ENCODE measurements around the gene ZBTB46. TPM values are rescaled to one million over a fixed set of nuclear protein-coding genes. Genes with fewer than 3 reads are reported as not detected.

ZBTB46 gene
- total and polyA plus RNA-seq, 10 of the 15 experiments (the other 5 are each of a cell fraction or from before 2014, with no cell fraction given), result 0.15 to 0.92 (median 0.34) TPM

GRCh38 chr20:63752411-63753101, 78.5 kb downstream of the ZBTB46 start:
- CTCF ChIA-PET, result no interaction called here
- Histone ChIP-seq H4K20me1 (ENCODE audit: control insufficient read depth, insufficient read depth) (no peaks in the 10 kb centered on the region), H3K4me1 (ENCODE audit: control insufficient read depth, insufficient read depth, low read length) (no peaks in the 10 kb centered on the region)

More at GRCh38 chr20:63752411-63753101, 78.5 kb downstream of the ZBTB46 start:
- intact Hi-C loops (cut with micrococcal nuclease; ENCODE audit: unreplicated experiment), result no loop called here
- H2AFZ ChIP-seq (ENCODE audit: control insufficient read depth, low read depth, low read length), result no peak overlapping the region
- SMC1A ChIA-PET (ENCODE audit: uncharacterized antibody, unreplicated experiment), result no interaction called here
- no peaks in the 10 kb centered on the region for H3K36me3 ChIP-seq (ENCODE audit: control insufficient read depth in 2 of 2, insufficient read depth in 2 of 2, low read length in 1 of 2)
- BruUV-seq (replicated peaks), result no TSS peak
- ATAC-seq (peak; percentile 17; the same call in 1 of the 3 replicates), FAIRE-seq (no peak), DNase-seq (ENCODE audit: low read depth, low spot score) (no peak)
- H3K9me3 ChIP-seq (replicated peaks; ENCODE audit: control insufficient read depth, insufficient read depth, low read length), result no peaks in the 10 kb centered on the region
- H3K4me2 ChIP-seq (ENCODE audit: control insufficient read depth, insufficient read depth), result no peak overlapping the region
- RAD21 ChIA-PET (ENCODE audit: unreplicated experiment), result no interaction called here
- POLR2A ChIA-PET, result no interaction called here
- H3K27me3 ChIP-seq (replicated peaks in 1 of 2; ENCODE audit: control insufficient read depth in 2 of 2, insufficient read depth in 2 of 2, low read length in 1 of 2), result peaks cover 0 to 2% of the 10 kb centered on the region in 2 experiments; a peak in 1 of 4 replicates
- no peaks in the 10 kb centered on the region for H3K79me2 ChIP-seq (ENCODE audit: control insufficient read depth, insufficient read depth, low read length)
- no peak overlapping the region for H3K9ac ChIP-seq (ENCODE audit: control insufficient read depth, insufficient read depth, low read length)
- 85% methylated on average over 46 of the region's 50 CpGs for WGBS (ENCODE audit: insufficient coverage, insufficient replicate concordance, low lambda C conversion rate, missing lambda C conversion rate)
- TF ChIP-seq, protein P1, sequence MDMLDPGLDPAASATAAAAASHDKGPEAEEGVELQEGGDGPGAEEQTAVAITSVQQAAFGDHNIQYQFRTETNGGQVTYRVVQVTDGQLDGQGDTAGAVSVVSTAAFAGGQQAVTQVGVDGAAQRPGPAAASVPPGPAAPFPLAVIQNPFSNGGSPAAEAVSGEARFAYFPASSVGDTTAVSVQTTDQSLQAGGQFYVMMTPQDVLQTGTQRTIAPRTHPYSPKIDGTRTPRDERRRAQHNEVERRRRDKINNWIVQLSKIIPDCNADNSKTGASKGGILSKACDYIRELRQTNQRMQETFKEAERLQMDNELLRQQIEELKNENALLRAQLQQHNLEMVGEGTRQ (IDR thresholded peaks at IDR 0.05; ENCODE audit: borderline replicate concordance, low read depth, low read length), result no peak
- no peak for TF ChIP-seq FOS (IDR thresholded peaks at IDR 0.05; ENCODE audit: borderline replicate concordance, extremely low read depth, insufficient read length)
- TF ChIP-seq LARP7 (IDR thresholded peaks at IDR 0.05), result no peak
- no peak for TF ChIP-seq HDAC6 (IDR thresholded peaks at IDR 0.05; ENCODE audit: unreplicated experiment)
- no peak for TF ChIP-seq WRNIP1 (IDR thresholded peaks at IDR 0.05; ENCODE audit: borderline replicate concordance, low read depth, low read length)
- no peak for TF ChIP-seq NRF1 (conservative IDR thresholded peaks at IDR 0.05; ENCODE audit: low read depth, low read length)
- TF ChIP-seq SREBF1 (IDR thresholded peaks at IDR 0.05; ENCODE audit: low read length), result no peak
- TF ChIP-seq ZNF274 (IDR thresholded peaks at IDR 0.05; ENCODE audit: insufficient read depth, insufficient read length), result no peak
- TF ChIP-seq NBN (IDR thresholded peaks at IDR 0.05), result no peak
- no peak for TF ChIP-seq RELA (IDR thresholded peaks at IDR 0.05; ENCODE audit: borderline replicate concordance, partially characterized antibody)
- TF ChIP-seq JUNB (IDR thresholded peaks at IDR 0.05), result no peak
- no peak for TF ChIP-seq NFYA (IDR thresholded peaks at IDR 0.05; ENCODE audit: borderline replicate concordance, low read depth, low read length)
- TF ChIP-seq PRDM15 (CRISPR knock-in tag; IDR thresholded peaks at IDR 0.05), result no peak
- TF ChIP-seq RAD51 (IDR thresholded peaks at IDR 0.05), result no peak
- TF ChIP-seq PBX3 (IDR thresholded peaks at IDR 0.05; ENCODE audit: insufficient replicate concordance, low read depth, low read length), result no peak
- TF ChIP-seq ZSCAN29 (IDR thresholded peaks at IDR 0.05), result no peak
- TF ChIP-seq JUND (IDR thresholded peaks at IDR 0.05; ENCODE audit: low read depth, low read length), result no peak
- H3K27ac ChIP-seq (ENCODE audit: control insufficient read depth, insufficient read depth), result no peak overlapping the region
- in situ Hi-C loops (cut with MboI), result no loop called here
- no peak overlapping the region for H3K4me3 ChIP-seq

Data from GM12878 (cell line).